Measurements from ENCODE around the gene CAT.

DNA sequence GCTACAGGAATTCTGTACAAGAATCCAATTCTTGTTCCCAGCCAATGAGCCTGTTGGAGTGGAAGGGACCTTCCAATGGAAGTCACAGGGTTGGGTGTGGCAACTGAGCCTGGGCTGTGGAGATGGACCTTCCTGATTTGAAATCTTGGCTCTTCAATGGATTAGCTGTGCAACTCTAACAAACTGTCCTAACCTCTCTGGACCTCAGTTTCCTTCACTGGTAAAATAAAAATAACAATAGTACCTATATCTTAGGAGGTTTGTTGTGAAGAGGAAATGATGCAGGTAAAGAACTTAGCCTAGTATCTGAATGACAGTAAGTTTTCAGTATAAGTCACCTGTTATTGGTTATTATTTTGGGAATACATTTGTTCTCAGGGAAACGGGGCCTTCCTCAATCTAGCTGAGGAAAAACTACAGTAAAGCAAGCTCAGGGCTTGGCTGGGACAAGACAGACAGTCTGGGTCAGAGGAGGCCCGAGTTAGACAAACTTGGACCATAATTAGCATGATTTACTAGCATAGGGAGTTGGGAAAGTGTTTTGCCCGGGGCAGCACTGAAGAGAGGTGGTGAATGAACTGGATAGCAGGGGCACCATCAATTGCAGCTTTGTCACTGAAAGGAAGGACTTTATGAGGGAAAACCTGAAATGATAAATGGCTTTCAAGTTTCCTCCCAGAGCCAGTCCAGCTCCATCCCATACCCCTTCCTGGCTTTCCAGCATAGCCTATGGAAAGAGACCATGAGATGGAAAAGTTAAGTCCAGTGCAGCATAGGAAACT, 61.2 kb downstream of the CAT start:
- TF ChIP-seq, protein P1, sequence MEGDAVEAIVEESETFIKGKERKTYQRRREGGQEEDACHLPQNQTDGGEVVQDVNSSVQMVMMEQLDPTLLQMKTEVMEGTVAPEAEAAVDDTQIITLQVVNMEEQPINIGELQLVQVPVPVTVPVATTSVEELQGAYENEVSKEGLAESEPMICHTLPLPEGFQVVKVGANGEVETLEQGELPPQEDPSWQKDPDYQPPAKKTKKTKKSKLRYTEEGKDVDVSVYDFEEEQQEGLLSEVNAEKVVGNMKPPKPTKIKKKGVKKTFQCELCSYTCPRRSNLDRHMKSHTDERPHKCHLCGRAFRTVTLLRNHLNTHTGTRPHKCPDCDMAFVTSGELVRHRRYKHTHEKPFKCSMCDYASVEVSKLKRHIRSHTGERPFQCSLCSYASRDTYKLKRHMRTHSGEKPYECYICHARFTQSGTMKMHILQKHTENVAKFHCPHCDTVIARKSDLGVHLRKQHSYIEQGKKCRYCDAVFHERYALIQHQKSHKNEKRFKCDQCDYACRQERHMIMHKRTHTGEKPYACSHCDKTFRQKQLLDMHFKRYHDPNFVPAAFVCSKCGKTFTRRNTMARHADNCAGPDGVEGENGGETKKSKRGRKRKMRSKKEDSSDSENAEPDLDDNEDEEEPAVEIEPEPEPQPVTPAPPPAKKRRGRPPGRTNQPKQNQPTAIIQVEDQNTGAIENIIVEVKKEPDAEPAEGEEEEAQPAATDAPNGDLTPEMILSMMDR (conservative IDR thresholded peaks at IDR 0.05; ENCODE audit: low read depth, low read length): no peak
- TF ChIP-seq EZH2 (IDR thresholded peaks at IDR 0.05; ENCODE audit: borderline replicate concordance, low read depth, low read length, poor library complexity, severe bottlenecking): no peak
